ENCODE data around the gene AP2A2.
"Not testable (repeated sequence)": the region's sequence is repeated elsewhere in the genome, so short reads cannot be mapped to it uniquely, and the experiment has no call there.

Gene AP2A2

DNA sequence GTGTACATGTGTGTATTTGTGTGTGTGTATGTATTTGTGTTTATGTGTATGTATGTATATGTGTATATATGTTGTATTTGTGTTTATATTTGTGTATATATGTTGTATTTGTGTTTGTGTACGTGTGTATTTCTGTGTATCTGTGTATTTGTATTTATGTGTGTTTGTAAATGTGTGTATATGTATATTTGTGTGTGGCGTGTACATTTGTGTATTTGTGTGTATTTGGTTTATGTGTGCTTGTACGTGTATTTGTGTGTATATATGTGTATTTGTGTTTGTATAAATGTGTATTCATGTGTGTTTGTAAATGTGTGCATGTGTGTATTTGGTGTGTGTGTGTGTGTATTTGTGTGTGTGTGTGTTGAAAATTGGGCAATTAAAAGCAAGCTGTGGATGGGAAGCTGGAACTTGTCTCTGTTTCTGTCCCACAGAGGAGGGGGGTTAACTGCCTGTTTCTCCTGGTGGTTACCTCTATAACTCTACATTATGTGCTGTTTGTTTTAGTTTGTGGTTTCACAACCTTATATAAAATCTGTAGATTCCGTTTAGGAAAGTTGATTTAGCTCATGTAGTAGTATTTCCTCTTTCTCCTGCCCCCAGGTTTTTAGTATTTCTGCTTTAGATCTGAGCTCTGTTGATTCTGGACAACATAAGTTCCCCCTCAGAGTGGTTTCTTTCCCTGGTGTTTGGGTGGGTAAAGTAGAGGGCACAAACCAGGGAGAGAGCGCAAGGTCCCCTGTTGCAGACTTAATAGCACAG, 28.9 kb downstream of the AP2A2 start:
- TF ChIP-seq, protein P1, sequence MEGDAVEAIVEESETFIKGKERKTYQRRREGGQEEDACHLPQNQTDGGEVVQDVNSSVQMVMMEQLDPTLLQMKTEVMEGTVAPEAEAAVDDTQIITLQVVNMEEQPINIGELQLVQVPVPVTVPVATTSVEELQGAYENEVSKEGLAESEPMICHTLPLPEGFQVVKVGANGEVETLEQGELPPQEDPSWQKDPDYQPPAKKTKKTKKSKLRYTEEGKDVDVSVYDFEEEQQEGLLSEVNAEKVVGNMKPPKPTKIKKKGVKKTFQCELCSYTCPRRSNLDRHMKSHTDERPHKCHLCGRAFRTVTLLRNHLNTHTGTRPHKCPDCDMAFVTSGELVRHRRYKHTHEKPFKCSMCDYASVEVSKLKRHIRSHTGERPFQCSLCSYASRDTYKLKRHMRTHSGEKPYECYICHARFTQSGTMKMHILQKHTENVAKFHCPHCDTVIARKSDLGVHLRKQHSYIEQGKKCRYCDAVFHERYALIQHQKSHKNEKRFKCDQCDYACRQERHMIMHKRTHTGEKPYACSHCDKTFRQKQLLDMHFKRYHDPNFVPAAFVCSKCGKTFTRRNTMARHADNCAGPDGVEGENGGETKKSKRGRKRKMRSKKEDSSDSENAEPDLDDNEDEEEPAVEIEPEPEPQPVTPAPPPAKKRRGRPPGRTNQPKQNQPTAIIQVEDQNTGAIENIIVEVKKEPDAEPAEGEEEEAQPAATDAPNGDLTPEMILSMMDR (IDR thresholded peaks at IDR 0.05; ENCODE audit: low read depth, low read length, missing control alignments) = no peak
- no peak overlapping the region for H3K4me3 ChIP-seq (ENCODE audit: low read depth, low read length)
- DNase-seq (ENCODE audit: low read depth) = no peak
- in situ Hi-C loops (cut with HindIII; ENCODE audit: low sequenced_read_pairs) = no loop called here

DNA sequence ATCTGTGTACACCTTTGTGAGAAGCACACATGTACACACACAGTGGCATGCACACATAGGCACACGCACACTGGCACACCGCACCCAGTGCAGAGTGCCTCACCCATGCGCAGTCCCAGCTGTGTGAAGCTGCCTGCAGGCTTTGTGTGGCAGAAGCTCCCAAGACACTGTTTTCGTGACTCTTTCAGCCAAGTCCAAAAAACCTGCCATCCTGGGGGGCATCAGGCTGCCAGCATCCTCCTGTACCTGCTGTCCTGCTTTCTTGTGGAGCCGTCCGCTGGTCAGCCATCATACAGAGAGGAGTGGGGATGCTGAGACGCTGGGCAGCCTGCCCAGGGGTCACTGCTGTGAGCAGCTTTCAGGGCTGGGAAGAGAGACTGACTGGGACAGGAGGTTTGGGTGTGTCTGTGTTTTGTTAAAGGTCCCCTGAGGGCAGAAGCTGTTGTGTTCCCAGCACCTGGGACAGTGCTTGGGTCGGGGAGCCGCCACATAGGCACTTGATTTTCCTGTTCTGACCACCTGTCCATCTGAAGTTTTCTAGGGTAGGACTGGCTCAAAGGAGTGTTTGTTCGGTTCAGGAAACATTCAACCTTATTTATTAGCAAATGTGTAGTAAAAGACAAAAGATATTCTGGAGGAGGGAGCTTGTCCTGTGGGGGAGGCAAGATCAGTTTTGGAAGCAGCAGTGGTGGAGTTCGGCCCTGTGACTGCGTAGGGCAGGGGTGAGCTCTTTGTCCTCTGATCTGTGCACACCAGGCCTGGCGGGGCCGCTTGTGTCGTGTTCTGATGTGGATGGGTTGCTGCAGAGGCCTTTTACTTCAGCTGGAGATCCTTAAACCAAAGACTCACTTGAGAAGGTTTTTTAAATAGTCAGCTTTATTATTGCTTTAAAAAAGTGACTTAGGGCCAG, 29.7 kb downstream of the AP2A2 start:
- no peak for DNase-seq (ENCODE audit: low read depth)
- in situ Hi-C loops (cut with HindIII; ENCODE audit: low sequenced_read_pairs) = no loop called here
- no peak overlapping the region for H3K4me3 ChIP-seq (ENCODE audit: low read depth, low read length)
- TF ChIP-seq, protein P1 (IDR thresholded peaks at IDR 0.05; ENCODE audit: low read depth, low read length, missing control alignments) = no peak

DNA sequence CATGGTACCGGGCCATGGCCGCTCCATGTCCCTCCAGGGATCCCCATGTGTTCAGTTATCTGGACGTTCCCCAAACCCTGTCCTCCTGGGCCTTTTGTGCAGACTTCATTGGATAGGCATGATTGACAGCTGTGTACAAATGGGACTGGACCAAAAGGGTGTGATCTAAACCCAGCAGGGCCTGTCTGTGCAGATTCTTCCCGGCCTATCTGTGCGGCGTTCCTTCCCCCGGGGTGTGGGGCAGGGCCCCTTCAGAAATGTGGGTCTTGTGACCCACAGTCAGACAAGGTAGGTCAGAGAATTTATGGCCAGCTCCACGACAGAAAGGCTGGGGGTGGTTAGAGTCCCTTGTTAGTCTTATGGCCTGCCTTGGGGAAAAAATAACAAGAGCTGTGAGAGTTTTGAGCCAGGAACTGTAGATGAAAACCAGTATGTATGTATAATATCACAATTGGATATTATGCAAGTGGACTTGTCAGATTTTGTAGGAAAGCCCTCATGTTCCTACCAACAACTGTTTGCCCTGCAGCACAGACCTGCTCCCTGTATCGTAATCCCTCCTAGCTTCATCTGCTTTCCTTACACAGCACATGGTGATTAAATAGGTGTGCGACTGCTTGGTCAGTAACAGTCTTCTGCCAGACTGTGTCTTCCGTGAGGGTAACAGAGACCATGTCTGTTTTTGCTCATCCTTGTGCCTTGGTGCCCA, 31.7 kb downstream of the AP2A2 start:
- no peak overlapping the region for H3K4me3 ChIP-seq (ENCODE audit: low read depth, low read length)
- TF ChIP-seq, protein P1 (IDR thresholded peaks at IDR 0.05; ENCODE audit: low read depth, low read length, missing control alignments) = no peak
- no peak for DNase-seq (ENCODE audit: low read depth)
- in situ Hi-C loops (cut with HindIII; ENCODE audit: low sequenced_read_pairs) = no loop called here

DNA sequence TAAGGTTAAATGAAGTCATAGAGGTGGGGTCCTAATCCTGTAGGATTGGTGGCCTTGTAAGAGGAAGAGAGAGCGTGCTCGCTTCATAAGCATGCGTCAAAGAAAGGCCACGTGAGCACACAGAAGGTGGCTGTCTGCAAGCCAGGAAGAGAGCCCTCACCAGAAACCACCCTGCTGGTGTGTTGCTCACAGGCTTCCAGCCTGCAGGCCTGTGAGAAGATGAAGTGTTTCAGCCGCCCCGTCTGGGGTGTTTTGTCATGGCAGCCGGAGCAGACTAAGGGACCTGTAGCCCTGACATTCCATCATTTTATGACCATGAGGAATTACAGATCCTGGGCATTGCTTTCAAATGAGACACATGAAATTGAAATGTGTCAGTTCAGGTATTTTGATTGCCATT, 32.4 kb downstream of the AP2A2 start:
- TF ChIP-seq, protein P1 (IDR thresholded peaks at IDR 0.05; ENCODE audit: low read depth, low read length, missing control alignments) = no peak
- no peak overlapping the region for H3K4me3 ChIP-seq (ENCODE audit: low read depth, low read length)
- in situ Hi-C loops (cut with HindIII; ENCODE audit: low sequenced_read_pairs) = no loop called here
- no peak for DNase-seq (ENCODE audit: low read depth)

DNA sequence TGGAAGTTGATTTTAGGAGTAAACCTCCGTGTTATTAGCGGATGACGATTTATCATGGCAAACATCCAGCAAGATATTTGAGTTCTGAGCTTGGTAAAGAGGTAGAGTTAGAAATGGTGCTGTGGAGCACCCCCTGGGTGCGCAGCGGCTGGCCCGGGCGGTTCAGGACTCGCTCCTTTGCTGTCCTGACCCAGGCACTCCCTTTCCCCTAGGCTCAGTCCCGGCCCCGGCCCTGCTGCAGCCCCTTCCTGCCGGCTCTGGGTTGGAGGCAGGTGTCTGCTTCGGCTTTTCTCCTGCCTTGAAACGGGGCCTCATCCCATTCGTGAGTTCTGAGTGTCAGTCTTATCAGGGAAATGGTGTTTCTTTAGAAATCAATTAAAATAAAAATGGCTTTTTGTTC, 33.4 kb downstream of the AP2A2 start:
- no peak overlapping the region for H3K4me3 ChIP-seq (ENCODE audit: low read depth, low read length)
- DNase-seq (ENCODE audit: low read depth) = no peak
- in situ Hi-C loops (cut with HindIII; ENCODE audit: low sequenced_read_pairs) = no loop called here
- TF ChIP-seq, protein P1 (IDR thresholded peaks at IDR 0.05; ENCODE audit: low read depth, low read length, missing control alignments) = no peak

DNA sequence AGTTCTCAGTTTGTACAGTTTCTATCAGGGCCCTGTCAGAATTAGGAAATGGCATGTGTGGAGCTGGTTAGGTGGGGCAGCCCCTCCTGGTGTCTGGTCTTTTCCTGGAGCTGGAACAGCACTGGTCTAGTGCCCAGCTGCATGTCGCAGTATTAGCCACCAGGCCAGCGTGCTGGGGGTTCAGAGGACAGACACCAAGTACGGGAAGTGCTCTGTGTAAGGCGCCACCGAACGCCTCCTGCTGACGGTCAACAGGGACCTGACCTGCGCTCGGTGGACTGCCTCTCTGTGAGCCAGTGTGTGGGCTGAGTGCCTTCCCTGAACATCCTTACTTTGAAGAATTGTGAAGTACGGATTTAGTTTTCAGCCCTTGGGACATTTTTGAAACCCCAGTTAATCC, 33.9 kb downstream of the AP2A2 start:
- H3K4me3 ChIP-seq (ENCODE audit: low read depth, low read length) = no peak overlapping the region
- in situ Hi-C loops (cut with HindIII; ENCODE audit: low sequenced_read_pairs) = no loop called here
- no peak for DNase-seq (ENCODE audit: low read depth)
- TF ChIP-seq, protein P1 (IDR thresholded peaks at IDR 0.05; ENCODE audit: low read depth, low read length, missing control alignments) = no peak

DNA sequence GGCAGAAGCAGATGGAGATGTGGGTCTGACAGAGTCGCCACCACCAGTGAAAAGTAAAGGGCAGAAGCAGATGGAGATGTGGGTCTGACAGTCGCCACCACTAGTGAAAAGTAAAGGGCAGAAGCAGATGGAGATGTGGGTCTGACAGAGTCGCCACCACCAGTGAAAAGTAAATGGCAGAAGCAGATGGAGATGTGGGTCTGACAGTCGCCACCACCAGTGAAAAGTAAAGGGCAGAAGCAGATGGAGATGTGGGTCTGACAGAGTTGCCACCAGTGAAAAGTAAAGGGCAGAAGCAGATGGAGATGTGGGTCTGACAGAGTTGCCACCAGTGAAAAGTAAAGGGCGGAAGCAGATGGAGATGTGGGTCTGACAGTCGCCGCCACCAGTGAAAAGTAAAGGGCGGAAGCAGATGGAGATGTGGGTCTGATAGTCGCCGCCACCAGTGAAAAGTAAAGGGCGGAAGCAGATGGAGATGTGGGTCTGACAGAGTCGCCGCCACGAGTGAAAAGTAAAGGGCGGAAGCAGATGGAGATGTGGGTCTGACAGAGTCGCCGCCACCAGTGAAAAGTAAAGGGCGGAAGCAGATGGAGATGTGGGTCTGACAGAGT, 35.7 kb downstream of the AP2A2 start:
- H3K4me3 ChIP-seq (ENCODE audit: low read depth, low read length); in situ Hi-C loops (cut with HindIII; ENCODE audit: low sequenced_read_pairs); DNase-seq (ENCODE audit: low read depth): not testable (repeated sequence)

Data from astrocyte of the cerebellum (primary cell).